WTC11 (cell line): ENCODE measurements around the gene IVD. TPM values are rescaled to one million over a fixed set of nuclear protein-coding genes. Genes with fewer than 3 reads are reported as not detected.
A peak's percentile ranks its signal among the peaks of the same experiment; 100 is the strongest.

ENCODE experiments used
- ATAC-seq: fragments of 200-7000 bp; cut with Tn5 transposase; 2 replicates; pipeline ENCODE4 v1.10.0; 2021; ENCODE audit warnings: mild to moderate bottlenecking, moderate library complexity
- CTCF ChIA-PET: fragments of 300-600 bp; sonication (Branson Sonifier 250); formaldehyde crosslinking; loops from one replicate; lab custom pipeline; 2021; ENCODE audit warnings: antibody characterized with exemption; lab: Charles Lee
- POLR2A ChIA-PET: fragments of 350-600 bp; sonication (Branson Sonifier 250); formaldehyde crosslinking; loops from one replicate; lab custom pipeline; 2021; ENCODE audit warnings: antibody characterized with exemption; lab: Charles Lee
- DNase-seq: peaks from one replicate; pipeline ENCODE4 v3.0.0; 2021; ENCODE audit warnings: low spot score
- H3K27ac Mint-ChIP-seq: 2 replicates; pipeline ENCODE4 v1.8.0; 2021; ENCODE audit warnings: mixed read lengths
- H3K27me3 Mint-ChIP-seq: 2 replicates; pipeline ENCODE4 v1.8.0; 2021; ENCODE audit warnings: low read depth, mild to moderate bottlenecking, moderate library complexity, mixed read lengths
- H3K36me3 Mint-ChIP-seq: 2 replicates; pipeline ENCODE4 v1.8.0; 2021; ENCODE audit warnings: mixed read lengths
- H3K4me1 Mint-ChIP-seq: 2 replicates; pipeline ENCODE4 v1.8.0; 2022; ENCODE audit warnings: mixed read lengths
- H3K4me3 Mint-ChIP-seq: 2 replicates; pipeline ENCODE4 v1.8.0; 2021; ENCODE audit warnings: mild to moderate bottlenecking, moderate library complexity, mixed read lengths
- H3K9me3 Mint-ChIP-seq: 2 replicates; pipeline ENCODE4 v1.8.0; 2021; ENCODE audit warnings: mixed read lengths
- CREB1 ChIP-seq: sonication (generic); formaldehyde crosslinking; IDR thresholded peaks from 2 replicates; pipeline ENCODE4 v1.8.0; 2023; ENCODE audit warnings: mild to moderate bottlenecking, missing genetic modification reagents
- EMX1 ChIP-seq: fragments of 250-450 bp; sonication (Bioruptor Pico); IDR thresholded peaks from 2 replicates; pipeline ENCODE4 v1.8.0; 2021; ENCODE audit warnings: mild to moderate bottlenecking
- ETV6 ChIP-seq: sonication (generic); formaldehyde crosslinking; IDR thresholded peaks from 2 replicates; pipeline ENCODE4 v1.8.1; 2022; ENCODE audit warnings: mild to moderate bottlenecking, missing genetic modification reagents
- FOXK1 ChIP-seq: sonication (generic); formaldehyde crosslinking; IDR thresholded peaks from 2 replicates; pipeline ENCODE4 v1.8.0; 2022; ENCODE audit warnings: mild to moderate bottlenecking, moderate library complexity, missing genetic modification reagents
- FOXP1 ChIP-seq: sonication (generic); formaldehyde crosslinking; IDR thresholded peaks from 2 replicates; pipeline ENCODE4 v1.8.0; 2022; ENCODE audit warnings: missing genetic modification reagents, mild to moderate bottlenecking, moderate library complexity, borderline replicate concordance
- MYBL2 ChIP-seq: sonication (generic); formaldehyde crosslinking; IDR thresholded peaks from 2 replicates; pipeline ENCODE4 v1.8.1; 2023; ENCODE audit warnings: mild to moderate bottlenecking, moderate library complexity, missing genetic modification reagents
- NR1H2 ChIP-seq: sonication (generic); formaldehyde crosslinking; IDR thresholded peaks from 2 replicates; pipeline ENCODE4 v1.9.0; 2021; ENCODE audit warnings: mild to moderate bottlenecking, moderate library complexity, missing genetic modification reagents
- PRRX2 ChIP-seq: fragments of 250-450 bp; sonication (Bioruptor Pico); IDR thresholded peaks from 2 replicates; pipeline ENCODE4 v1.8.0; 2021; ENCODE audit warnings: mild to moderate bottlenecking
- SMAD3 ChIP-seq: sonication (generic); formaldehyde crosslinking; IDR thresholded peaks from 2 replicates; pipeline ENCODE4 v1.8.0; 2022; ENCODE audit warnings: missing genetic modification reagents, mild to moderate bottlenecking, borderline replicate concordance
- SP1 ChIP-seq: sonication (generic); formaldehyde crosslinking; conservative IDR thresholded peaks from 2 replicates; pipeline ENCODE4 v1.8.1; 2022; ENCODE audit warnings: missing genetic modification reagents
- TEAD4 ChIP-seq: sonication (generic); formaldehyde crosslinking; IDR thresholded peaks from 2 replicates; pipeline ENCODE4 v1.8.0; 2022; ENCODE audit warnings: mild to moderate bottlenecking, missing genetic modification reagents
- ZNF138 ChIP-seq: sonication (generic); formaldehyde crosslinking; conservative IDR thresholded peaks from 2 replicates; pipeline ENCODE4 v1.8.1; 2022; ENCODE audit warnings: mild to moderate bottlenecking, moderate library complexity, missing genetic modification reagents
- ZNF396 ChIP-seq: fragments of 250-450 bp; sonication (Bioruptor Pico); IDR thresholded peaks from 2 replicates; pipeline ENCODE4 v1.8.0; 2021; ENCODE audit warnings: mild to moderate bottlenecking, moderate library complexity, borderline replicate concordance
- ZNF423 ChIP-seq: fragments of 250-450 bp; sonication (Bioruptor Pico); IDR thresholded peaks from 2 replicates; pipeline ENCODE4 v2.1.2; 2022; ENCODE audit warnings: mild to moderate bottlenecking, moderate library complexity
- total RNA-seq: library from RNA; stranded (reverse); gene quantifications from 3 replicates; pipeline ENCODE4 v1.2.3, GENCODE V29; 2021
- TF ChIP-seq, protein P1 (sequence below): sonication (generic); formaldehyde crosslinking; IDR thresholded peaks from 2 replicates; pipeline ENCODE4 v1.8.1; 2022; ENCODE audit warnings: low read depth, missing genetic modification reagents, borderline replicate concordance
- TF ChIP-seq, protein P2 (sequence below): sonication (generic); formaldehyde crosslinking; IDR thresholded peaks from 2 replicates; pipeline ENCODE4 v1.8.1; 2023; ENCODE audit warnings: mild to moderate bottlenecking, missing genetic modification reagents, borderline replicate concordance
- TF ChIP-seq, protein P3 (sequence below): sonication (generic); formaldehyde crosslinking; IDR thresholded peaks from 2 replicates; pipeline ENCODE4 v1.8.0; 2022; ENCODE audit warnings: mild to moderate bottlenecking, missing genetic modification reagents
- TF ChIP-seq, protein P4 (sequence below): sonication (generic); formaldehyde crosslinking; IDR thresholded peaks from 2 replicates; pipeline ENCODE4 v1.8.1; 2023; ENCODE audit warnings: mild to moderate bottlenecking, missing genetic modification reagents
- TF ChIP-seq, protein P5 (sequence below): sonication (generic); formaldehyde crosslinking; IDR thresholded peaks from 2 replicates; pipeline ENCODE4 v1.8.0; 2022; ENCODE audit warnings: mild to moderate bottlenecking, missing genetic modification reagents

IVD gene
- total RNA-seq, 1 experiment from 2014 or later = 96.1 TPM

DNA sequence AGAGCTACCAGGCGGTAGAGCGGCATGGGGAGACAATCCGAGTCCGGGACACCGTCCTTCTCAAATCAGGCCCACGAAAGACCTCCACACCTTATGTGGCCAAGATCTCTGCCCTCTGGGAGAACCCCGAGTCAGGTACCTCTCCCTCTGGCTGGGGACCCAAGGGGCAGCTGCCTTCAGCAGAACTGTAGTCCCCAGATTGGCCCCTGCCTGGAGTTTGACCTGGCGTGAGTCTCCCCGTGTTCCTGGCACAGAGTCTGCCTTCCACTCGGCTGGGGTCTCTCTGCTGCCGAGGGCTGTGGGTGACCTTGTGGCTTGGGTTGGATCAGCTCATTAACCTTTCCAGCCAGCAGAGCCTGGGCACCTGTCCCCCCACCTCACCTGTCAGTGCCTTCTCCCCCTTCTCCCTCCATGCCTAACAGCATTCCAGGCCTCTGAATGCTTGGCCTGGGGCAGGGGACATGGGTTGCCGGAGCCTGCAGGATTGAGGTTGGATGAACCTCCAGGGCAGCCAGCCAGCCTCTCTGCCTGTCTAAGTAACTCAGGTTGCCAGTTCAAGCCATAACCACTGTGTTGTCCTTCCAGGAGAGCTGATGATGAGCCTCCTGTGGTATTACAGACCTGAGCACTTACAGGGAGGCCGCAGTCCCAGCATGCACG lies 58.4 kb downstream of the IVD start:
- no peaks in the 10 kb centered on the region for H3K27me3 Mint-ChIP-seq
- no peak overlapping the region for H3K4me3 Mint-ChIP-seq
- no peaks in the 10 kb centered on the region for H3K4me1 Mint-ChIP-seq
- ChIA-PET POLR2A (no interaction called here), CTCF (no interaction called here)
- no peak for ATAC-seq
- DNase-seq = no peak
- TF ChIP-seq FOXK1 (CRISPR knock-in tag) (no peak), NR1H2 (CRISPR knock-in tag) (0 out of 2 replicates have a peak, but pooled peaks have one; percentile 20)
- H3K36me3 Mint-ChIP-seq = peaks cover 39% of the 10 kb centered on the region
- no peaks in the 10 kb centered on the region for H3K9me3 Mint-ChIP-seq
- H3K27ac Mint-ChIP-seq = no peak overlapping the region

DNA sequence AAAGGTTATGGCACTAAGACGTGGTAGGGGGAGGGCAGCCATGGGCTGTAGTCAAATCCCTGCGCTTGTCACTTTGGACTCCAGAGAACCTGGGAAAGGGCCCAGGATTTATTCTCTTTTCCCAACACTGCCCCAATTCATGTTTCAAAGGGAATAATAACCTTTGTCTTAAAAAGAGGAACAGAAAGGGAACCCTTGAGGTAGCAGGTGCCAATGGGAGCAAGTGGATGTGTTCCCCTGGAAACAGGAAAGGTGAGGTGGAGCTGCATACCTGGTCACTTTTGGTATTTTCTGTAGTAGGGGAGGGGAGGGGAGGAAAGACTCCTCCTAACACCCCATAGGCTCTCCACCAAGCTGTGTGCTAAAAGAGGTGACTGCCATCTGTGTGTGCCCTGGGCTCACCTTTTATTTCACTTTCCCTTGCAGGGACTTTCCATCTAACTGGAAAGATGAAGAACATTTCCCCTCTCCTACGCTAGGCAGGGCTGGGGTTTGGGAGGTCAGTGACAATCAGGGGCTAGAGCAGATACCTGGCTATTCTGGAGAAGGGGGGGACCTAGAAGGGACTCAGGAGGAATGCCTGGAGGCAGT lies 59.1 kb downstream of the IVD start:
- Mint-ChIP-seq H3K9me3 (no peaks in the 10 kb centered on the region), H3K27me3 (no peaks in the 10 kb centered on the region)
- no peak for DNase-seq

DNA sequence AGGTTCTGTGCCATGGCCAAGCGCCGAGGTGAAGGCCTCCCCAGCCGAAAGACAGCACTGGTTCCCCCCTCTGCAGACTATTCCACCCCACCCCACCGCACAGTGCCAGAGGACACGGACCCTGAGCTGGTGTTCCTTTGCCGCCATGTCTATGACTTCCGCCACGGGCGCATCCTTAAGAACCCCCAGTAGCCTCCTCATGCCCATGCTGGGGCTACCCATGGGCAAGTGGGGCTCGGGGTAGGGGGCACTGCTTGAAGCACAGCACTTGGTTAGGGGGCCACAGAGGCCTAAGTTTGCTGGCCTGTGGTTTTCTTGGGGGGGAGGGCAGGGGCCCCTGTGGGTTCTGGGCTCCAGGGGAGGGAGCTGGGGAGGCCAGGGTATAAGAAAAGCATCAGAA lies 60.3 kb downstream of the IVD start:
- POLR2A ChIA-PET = no interaction called here
- Mint-ChIP-seq H3K9me3 (no peaks in the 10 kb centered on the region), H3K4me1 (peaks cover 7% of the 10 kb centered on the region), H3K27me3 (no peaks in the 10 kb centered on the region), H3K27ac (no peak overlapping the region), H3K36me3 (peaks cover 34% of the 10 kb centered on the region), H3K4me3 (no peak overlapping the region)
- no peak for TF ChIP-seq ZNF138 (CRISPR knock-in tag)
- TF ChIP-seq, protein P1, sequence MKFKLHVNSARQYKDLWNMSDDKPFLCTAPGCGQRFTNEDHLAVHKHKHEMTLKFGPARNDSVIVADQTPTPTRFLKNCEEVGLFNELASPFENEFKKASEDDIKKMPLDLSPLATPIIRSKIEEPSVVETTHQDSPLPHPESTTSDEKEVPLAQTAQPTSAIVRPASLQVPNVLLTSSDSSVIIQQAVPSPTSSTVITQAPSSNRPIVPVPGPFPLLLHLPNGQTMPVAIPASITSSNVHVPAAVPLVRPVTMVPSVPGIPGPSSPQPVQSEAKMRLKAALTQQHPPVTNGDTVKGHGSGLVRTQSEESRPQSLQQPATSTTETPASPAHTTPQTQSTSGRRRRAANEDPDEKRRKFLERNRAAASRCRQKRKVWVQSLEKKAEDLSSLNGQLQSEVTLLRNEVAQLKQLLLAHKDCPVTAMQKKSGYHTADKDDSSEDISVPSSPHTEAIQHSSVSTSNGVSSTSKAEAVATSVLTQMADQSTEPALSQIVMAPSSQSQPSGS (CRISPR knock-in tag) = no peak
- no peak for TF ChIP-seq ZNF396 (CRISPR knock-in tag)
- CTCF ChIA-PET = no interaction called here
- ATAC-seq (no peak), DNase-seq (no peak)

More for the DNA sequence above, 59.1 kb downstream of the IVD start:
- peaks cover 35% of the 10 kb centered on the region for H3K36me3 Mint-ChIP-seq
- ChIA-PET POLR2A (no interaction called here), CTCF (no interaction called here)
- no peak overlapping the region for H3K27ac Mint-ChIP-seq
- H3K4me1 Mint-ChIP-seq = peaks cover 1% of the 10 kb centered on the region
- ATAC-seq = no peak
- no peak overlapping the region for H3K4me3 Mint-ChIP-seq
- no peak for TF ChIP-seq EMX1 (CRISPR knock-in tag)
- TF ChIP-seq, protein P2, sequence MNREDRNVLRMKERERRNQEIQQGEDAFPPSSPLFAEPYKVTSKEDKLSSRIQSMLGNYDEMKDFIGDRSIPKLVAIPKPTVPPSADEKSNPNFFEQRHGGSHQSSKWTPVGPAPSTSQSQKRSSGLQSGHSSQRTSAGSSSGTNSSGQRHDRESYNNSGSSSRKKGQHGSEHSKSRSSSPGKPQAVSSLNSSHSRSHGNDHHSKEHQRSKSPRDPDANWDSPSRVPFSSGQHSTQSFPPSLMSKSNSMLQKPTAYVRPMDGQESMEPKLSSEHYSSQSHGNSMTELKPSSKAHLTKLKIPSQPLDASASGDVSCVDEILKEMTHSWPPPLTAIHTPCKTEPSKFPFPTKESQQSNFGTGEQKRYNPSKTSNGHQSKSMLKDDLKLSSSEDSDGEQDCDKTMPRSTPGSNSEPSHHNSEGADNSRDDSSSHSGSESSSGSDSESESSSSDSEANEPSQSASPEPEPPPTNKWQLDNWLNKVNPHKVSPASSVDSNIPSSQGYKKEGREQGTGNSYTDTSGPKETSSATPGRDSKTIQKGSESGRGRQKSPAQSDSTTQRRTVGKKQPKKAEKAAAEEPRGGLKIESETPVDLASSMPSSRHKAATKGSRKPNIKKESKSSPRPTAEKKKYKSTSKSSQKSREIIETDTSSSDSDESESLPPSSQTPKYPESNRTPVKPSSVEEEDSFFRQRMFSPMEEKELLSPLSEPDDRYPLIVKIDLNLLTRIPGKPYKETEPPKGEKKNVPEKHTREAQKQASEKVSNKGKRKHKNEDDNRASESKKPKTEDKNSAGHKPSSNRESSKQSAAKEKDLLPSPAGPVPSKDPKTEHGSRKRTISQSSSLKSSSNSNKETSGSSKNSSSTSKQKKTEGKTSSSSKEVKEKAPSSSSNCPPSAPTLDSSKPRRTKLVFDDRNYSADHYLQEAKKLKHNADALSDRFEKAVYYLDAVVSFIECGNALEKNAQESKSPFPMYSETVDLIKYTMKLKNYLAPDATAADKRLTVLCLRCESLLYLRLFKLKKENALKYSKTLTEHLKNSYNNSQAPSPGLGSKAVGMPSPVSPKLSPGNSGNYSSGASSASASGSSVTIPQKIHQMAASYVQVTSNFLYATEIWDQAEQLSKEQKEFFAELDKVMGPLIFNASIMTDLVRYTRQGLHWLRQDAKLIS (CRISPR knock-in tag) = no peak
- TF ChIP-seq PRRX2 (CRISPR knock-in tag) = no peak

DNA sequence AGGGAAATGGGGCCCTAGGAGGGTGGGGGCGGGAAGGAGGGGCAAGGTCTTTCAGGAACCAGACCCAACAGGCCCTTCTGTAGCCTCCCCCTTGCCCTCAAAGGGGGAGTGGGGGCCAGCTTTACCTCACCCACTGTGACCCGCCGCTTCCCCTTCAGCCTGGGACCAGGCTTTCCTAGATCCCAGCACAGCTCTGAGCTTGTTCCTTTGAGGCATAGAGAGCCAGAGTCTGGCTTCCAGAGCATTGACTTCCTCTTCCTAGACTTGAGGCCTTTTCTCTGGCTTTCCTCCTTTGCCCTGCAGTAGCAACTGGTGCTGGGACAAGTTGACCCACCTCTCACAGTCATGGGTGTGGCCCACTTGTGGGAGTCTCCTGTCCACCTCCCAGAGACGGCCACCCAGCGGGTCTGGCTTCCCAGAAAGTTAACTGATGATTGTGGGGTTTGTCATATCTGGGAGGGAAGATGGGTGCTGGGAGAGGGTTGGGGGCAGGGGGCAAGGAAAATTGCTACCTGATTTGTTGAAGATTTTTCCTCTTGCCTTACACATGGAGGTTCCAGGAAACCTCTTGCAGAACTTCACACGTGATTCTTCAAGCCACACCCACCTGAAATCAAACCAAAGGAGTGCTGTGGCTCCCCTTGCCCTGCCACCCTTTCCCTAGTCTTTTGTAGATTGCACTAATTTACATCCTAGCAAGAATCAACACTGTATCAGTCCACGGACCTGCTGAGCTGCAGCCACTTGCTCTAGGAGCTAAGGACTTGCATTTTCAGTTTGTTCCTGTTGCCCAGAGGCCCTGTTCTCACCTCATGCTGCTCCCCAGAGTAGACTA lies 61.0 kb downstream of the IVD start:
- Mint-ChIP-seq H3K4me3 (no peak overlapping the region), H3K9me3 (no peaks in the 10 kb centered on the region), H3K36me3 (peaks cover 34% of the 10 kb centered on the region), H3K27me3 (0 out of 2 replicates have a peak, but pooled peaks cover 1% of the 10 kb centered on the region), H3K27ac (peak overlapping the region; percentile 36; the same call in 1 of the 2 replicates), H3K4me1 (peaks cover 9% of the 10 kb centered on the region)
- ChIA-PET POLR2A (no interaction called here), CTCF (no interaction called here)
- no peak for ATAC-seq
- no peak for DNase-seq
- TF ChIP-seq MYBL2 (CRISPR knock-in tag) (no peak), SMAD3 (CRISPR knock-in tag) (no peak), ZNF423 (CRISPR knock-in tag) (no peak), FOXP1 (no peak), SP1 (CRISPR knock-in tag) (no peak), TEAD4 (CRISPR knock-in tag) (no peak), CREB1 (no peak), ETV6 (CRISPR knock-in tag) (no peak)
- TF ChIP-seq, protein P3, sequence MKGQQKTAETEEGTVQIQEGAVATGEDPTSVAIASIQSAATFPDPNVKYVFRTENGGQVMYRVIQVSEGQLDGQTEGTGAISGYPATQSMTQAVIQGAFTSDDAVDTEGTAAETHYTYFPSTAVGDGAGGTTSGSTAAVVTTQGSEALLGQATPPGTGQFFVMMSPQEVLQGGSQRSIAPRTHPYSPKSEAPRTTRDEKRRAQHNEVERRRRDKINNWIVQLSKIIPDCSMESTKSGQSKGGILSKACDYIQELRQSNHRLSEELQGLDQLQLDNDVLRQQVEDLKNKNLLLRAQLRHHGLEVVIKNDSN (CRISPR knock-in tag) = no peak
- TF ChIP-seq, protein P4, sequence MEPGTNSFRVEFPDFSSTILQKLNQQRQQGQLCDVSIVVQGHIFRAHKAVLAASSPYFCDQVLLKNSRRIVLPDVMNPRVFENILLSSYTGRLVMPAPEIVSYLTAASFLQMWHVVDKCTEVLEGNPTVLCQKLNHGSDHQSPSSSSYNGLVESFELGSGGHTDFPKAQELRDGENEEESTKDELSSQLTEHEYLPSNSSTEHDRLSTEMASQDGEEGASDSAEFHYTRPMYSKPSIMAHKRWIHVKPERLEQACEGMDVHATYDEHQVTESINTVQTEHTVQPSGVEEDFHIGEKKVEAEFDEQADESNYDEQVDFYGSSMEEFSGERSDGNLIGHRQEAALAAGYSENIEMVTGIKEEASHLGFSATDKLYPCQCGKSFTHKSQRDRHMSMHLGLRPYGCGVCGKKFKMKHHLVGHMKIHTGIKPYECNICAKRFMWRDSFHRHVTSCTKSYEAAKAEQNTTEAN (CRISPR knock-in tag) = no peak
- TF ChIP-seq, protein P5, sequence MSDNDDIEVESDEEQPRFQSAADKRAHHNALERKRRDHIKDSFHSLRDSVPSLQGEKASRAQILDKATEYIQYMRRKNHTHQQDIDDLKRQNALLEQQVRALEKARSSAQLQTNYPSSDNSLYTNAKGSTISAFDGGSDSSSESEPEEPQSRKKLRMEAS (CRISPR knock-in tag) = no peak
